HG03565 (cell line): Measurements from ENCODE around the gene OR5AR1.
A peak's percentile ranks its signal among the peaks of the same experiment; 100 is the strongest.
"Not testable (repeated sequence)": the region's sequence is repeated elsewhere in the genome, so short reads cannot be mapped to it uniquely, and the experiment has no call there.

Source experiments
- ATAC-seq: cut with Tn5 transposase; IDR thresholded peaks from one replicate; pipeline ENCODE4 v1.9.1; 2021; ENCODE audit warnings: mild to moderate bottlenecking, moderate library complexity; ENCODE audit not compliant: unreplicated experiment

Gene OR5AR1

GRCh38 chr11:56663386-56663785 is at the start of gene OR5AR1:
Gene OR5AR1 (plus strand): TSS chr11:56663686. CDS start chr11:56663686, 0 bp downstream.
- ATAC-seq, result no peak

- ATAC-seq, result peak; percentile 85
Observed at GRCh38 chr11:56624661-56625110, 38.8 kb upstream of the OR5AR1 start.

GRCh38 chr11:56625946-56626345 is 37.5 kb upstream of the OR5AR1 start:
- ATAC-seq, result no peak

GRCh38 chr11:56632329-56632728 is 31.2 kb upstream of the OR5AR1 start:
- ATAC-seq, result no peak

- no peak for ATAC-seq
Observed at GRCh38 chr11:56636861-56637260, 26.6 kb upstream of the OR5AR1 start.

GRCh38 chr11:56637500-56637899 is 26.0 kb upstream of the OR5AR1 start:
- ATAC-seq, result no peak

GRCh38 chr11:56642339-56642738 is 21.1 kb upstream of the OR5AR1 start, which contains the start of gene OR5AP2:
Gene OR5AP2 (minus strand): TSS chr11:56642439. CDS start chr11:56642439, 0 bp downstream.
- no peak for ATAC-seq

GRCh38 chr11:56659755-56660154 is 3.7 kb upstream of the OR5AR1 start:
- no peak for ATAC-seq

GRCh38 chr11:56670984-56671383 is 7.5 kb downstream of the OR5AR1 start:
- ATAC-seq, result no peak

- no peak for ATAC-seq
Observed at GRCh38 chr11:56688554-56689100, 25.1 kb downstream of the OR5AR1 start.

- ATAC-seq, result not testable (repeated sequence)
Observed at GRCh38 chr11:56691179-56691578, 27.7 kb downstream of the OR5AR1 start.

GRCh38 chr11:56693428-56693827 is 29.9 kb downstream of the OR5AR1 start:
- no peak for ATAC-seq

- ATAC-seq, result no peak
Observed at GRCh38 chr11:56698795-56699194, 35.3 kb downstream of the OR5AR1 start, which contains the start of gene OR9G1. Gene OR9G1 (plus strand): TSS chr11:56699095. CDS start chr11:56700388, 1,293 bp downstream.

- no peak for ATAC-seq
Observed at GRCh38 chr11:56700242-56700913, 36.9 kb downstream of the OR5AR1 start.

GRCh38 chr11:56700914-56701485 is 37.5 kb downstream of the OR5AR1 start:
- no peak for ATAC-seq

GRCh38 chr11:56705784-56706396 is 42.4 kb downstream of the OR5AR1 start:
- ATAC-seq, result no peak

- no peak for ATAC-seq
Observed at GRCh38 chr11:56706486-56706885, 43.0 kb downstream of the OR5AR1 start.

- no peak for ATAC-seq
Observed at GRCh38 chr11:56714206-56714605, 50.7 kb downstream of the OR5AR1 start.
